ENCODE measurements around the gene UTY. TPM values are rescaled to one million over a fixed set of nuclear protein-coding genes. Genes with fewer than 3 reads are reported as not detected.

Gene UTY
- total RNA-seq, 1 experiment from 2014 or later: not detected

DNA sequence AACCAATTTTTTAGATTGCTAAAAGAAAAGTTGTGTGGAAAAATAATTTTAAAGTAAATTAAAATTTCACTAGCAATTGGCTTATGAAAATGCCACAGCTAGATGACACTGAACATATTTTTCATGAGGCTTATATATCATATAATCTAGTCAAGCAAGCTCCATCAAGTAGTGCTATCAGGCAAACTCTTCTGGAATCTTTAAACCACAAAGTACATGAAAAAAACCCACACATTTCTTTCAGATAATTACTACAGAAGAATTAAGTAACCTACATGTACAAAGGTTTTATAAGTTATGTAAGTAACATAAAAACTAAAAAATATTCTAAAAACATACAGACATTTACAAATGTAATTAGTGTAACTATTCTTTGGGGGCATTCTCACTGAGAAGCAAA, 229.4 kb downstream of the UTY start:
- no peaks in the 10 kb centered on the region for H3K27me3 ChIP-seq (ENCODE audit: insufficient read depth, low read length)
- no peak overlapping the region for H2BK120ac ChIP-seq (ENCODE audit: low read depth, low read length, poor library complexity, severe bottlenecking)
- H2BK20ac ChIP-seq (ENCODE audit: low read depth, low read length, poor library complexity, severe bottlenecking): no peak overlapping the region
- H2AFZ ChIP-seq (ENCODE audit: low read length): no peak overlapping the region
- H4K20me1 ChIP-seq (ENCODE audit: control insufficient read depth, insufficient read depth, insufficient read length): no peaks in the 10 kb centered on the region
- DNase-seq: no peak
- H3K4me3 Mint-ChIP-seq: no peak overlapping the region
- no peak overlapping the region for H3T11ph ChIP-seq (ENCODE audit: low read length)
- no peak overlapping the region for H2BK12ac ChIP-seq (ENCODE audit: insufficient read length, low read depth, low read length)
- no peak overlapping the region for H3K4ac ChIP-seq (ENCODE audit: low read depth, low read length)
- H3K9ac ChIP-seq (ENCODE audit: extremely low read depth, insufficient read length, low read length): no peak overlapping the region
- no peaks in the 10 kb centered on the region for H3K36me3 Mint-ChIP-seq (ENCODE audit: insufficient read depth in 1 of 3, low read depth in 3 of 3)
- H3K9me3 ChIP-seq (ENCODE audit: control insufficient read depth, low read depth, low read length): no peaks in the 10 kb centered on the region
- H3K9me3 Mint-ChIP-seq: no peaks in the 10 kb centered on the region
- no peak overlapping the region for H2BK5ac ChIP-seq (ENCODE audit: insufficient read length, low read length)
- no peaks in the 10 kb centered on the region for H3K79me2 ChIP-seq (ENCODE audit: insufficient read depth, low read length)
- H4K5ac ChIP-seq (ENCODE audit: insufficient read length, low read depth, low read length): no peak overlapping the region
- H4K91ac ChIP-seq (ENCODE audit: insufficient read length, low read depth, low read length): no peak overlapping the region
- H3K4me1 ChIP-seq (ENCODE audit: insufficient read depth, low read length): no peaks in the 10 kb centered on the region
- no peak overlapping the region for H3K14ac ChIP-seq (ENCODE audit: insufficient read depth, low read length)
- no peak overlapping the region for H3K56ac ChIP-seq (ENCODE audit: insufficient read length, low read depth, low read length)
- no peak overlapping the region for H2AK5ac ChIP-seq (ENCODE audit: insufficient read length, low read length)
- no peaks in the 10 kb centered on the region for H3K79me1 ChIP-seq (ENCODE audit: insufficient read depth, low read depth, low read length, poor library complexity, severe bottlenecking)
- H2BK15ac ChIP-seq (ENCODE audit: low read depth, low read length): no peak overlapping the region
- no peak overlapping the region for H3K4me2 ChIP-seq (ENCODE audit: insufficient read depth, insufficient read length, low read length)
- no peak overlapping the region for H3K27ac Mint-ChIP-seq
- no peak overlapping the region for H3K23ac ChIP-seq (ENCODE audit: insufficient read length, low read depth, low read length)
- H3K23me2 ChIP-seq (ENCODE audit: insufficient read length, low read depth, low read length, poor library complexity, severe bottlenecking): no peaks in the 10 kb centered on the region
- H4K8ac ChIP-seq (replicated peaks; ENCODE audit: insufficient read length, low read depth, low read length): no peak overlapping the region
- TF ChIP-seq, protein P1, sequence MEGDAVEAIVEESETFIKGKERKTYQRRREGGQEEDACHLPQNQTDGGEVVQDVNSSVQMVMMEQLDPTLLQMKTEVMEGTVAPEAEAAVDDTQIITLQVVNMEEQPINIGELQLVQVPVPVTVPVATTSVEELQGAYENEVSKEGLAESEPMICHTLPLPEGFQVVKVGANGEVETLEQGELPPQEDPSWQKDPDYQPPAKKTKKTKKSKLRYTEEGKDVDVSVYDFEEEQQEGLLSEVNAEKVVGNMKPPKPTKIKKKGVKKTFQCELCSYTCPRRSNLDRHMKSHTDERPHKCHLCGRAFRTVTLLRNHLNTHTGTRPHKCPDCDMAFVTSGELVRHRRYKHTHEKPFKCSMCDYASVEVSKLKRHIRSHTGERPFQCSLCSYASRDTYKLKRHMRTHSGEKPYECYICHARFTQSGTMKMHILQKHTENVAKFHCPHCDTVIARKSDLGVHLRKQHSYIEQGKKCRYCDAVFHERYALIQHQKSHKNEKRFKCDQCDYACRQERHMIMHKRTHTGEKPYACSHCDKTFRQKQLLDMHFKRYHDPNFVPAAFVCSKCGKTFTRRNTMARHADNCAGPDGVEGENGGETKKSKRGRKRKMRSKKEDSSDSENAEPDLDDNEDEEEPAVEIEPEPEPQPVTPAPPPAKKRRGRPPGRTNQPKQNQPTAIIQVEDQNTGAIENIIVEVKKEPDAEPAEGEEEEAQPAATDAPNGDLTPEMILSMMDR (conservative IDR thresholded peaks at IDR 0.05): no peak
- no peaks in the 10 kb centered on the region for H3K4me1 Mint-ChIP-seq
- no peaks in the 10 kb centered on the region for H3K27me3 Mint-ChIP-seq (ENCODE audit: low read depth)
- no peak overlapping the region for H3K18ac ChIP-seq (ENCODE audit: insufficient read length, low read depth, low read length)
- no peak overlapping the region for H3K27ac ChIP-seq (ENCODE audit: insufficient read length, low read depth, low read length)
